Kidney (tissue), 14 donors: Measurements from ENCODE around the gene C17orf58. TPM values are rescaled to one million over a fixed set of nuclear protein-coding genes. Genes with fewer than 3 reads are reported as not detected.

Source experiments
- DNase-seq, 5 donors: peaks; one replicate each; pipeline ENCODE4 v3.0.0-alpha.2; 2013 to 2020
- FAIRE-seq: peaks from 2 replicates; lab custom pipeline; 2012; peaks lifted over from hg19 to GRCh38; lab: Jason Lieb, UNC
- H3K27ac ChIP-seq, 2 donors: one replicate each; pipeline ENCODE4 v1.7.0; 2013; ENCODE audit warnings: low read depth in 2 of 2, low read length in 2 of 2, inconsistent platforms in 1 of 2
- H3K27me3 ChIP-seq: one replicate; pipeline ENCODE4 v1.7.1; 2013; ENCODE audit warnings: low read length, inconsistent platforms; ENCODE audit not compliant: control insufficient read depth, insufficient read depth
- H3K36me3 ChIP-seq, 3 donors: one replicate each; pipeline versions ENCODE4 v1.7.0 to v1.7.1; 2013; ENCODE audit warnings: low read length in 3 of 3, control low read depth in 1 of 3, inconsistent platforms in 1 of 3; ENCODE audit not compliant: insufficient read depth in 3 of 3, control insufficient read depth in 2 of 3
- H3K4me1 ChIP-seq, 3 donors: one replicate each; pipeline versions ENCODE4 v1.7.0 to v1.7.1; 2013; ENCODE audit warnings: low read length in 3 of 3, inconsistent platforms in 1 of 3, low read depth in 1 of 3; ENCODE audit not compliant: control insufficient read depth in 2 of 3, insufficient read depth in 2 of 3
- H3K4me3 ChIP-seq, 3 donors: one replicate each; pipeline versions ENCODE4 v1.7.0 to v1.8.1; 2013; ENCODE audit warnings: low read length in 3 of 3, control low read depth in 1 of 3, inconsistent platforms in 1 of 3
- H3K9ac ChIP-seq, 3 donors: one replicate each; pipeline versions ENCODE4 v1.7.0 to v1.7.1; 2013; ENCODE audit warnings: low read length in 3 of 3, control low read depth in 1 of 3, inconsistent platforms in 1 of 3
- H3K9me3 ChIP-seq, 3 donors: one replicate each; pipeline versions ENCODE4 v1.7.0 to v1.7.1; 2013; ENCODE audit warnings: low read length in 3 of 3, control low read depth in 1 of 3, inconsistent platforms in 1 of 3; ENCODE audit not compliant: control insufficient read depth in 2 of 3, insufficient read depth in 1 of 3
- intact Hi-C: fragments of 100-400 bp; cut with DNase I; formaldehyde crosslinking; loops from one replicate; pipeline ENCODE4 v1.11.1; 2022
- polyA plus RNA-seq: library from polyadenylated mRNA; stranded (reverse); fragments of 350-450 nt; fragmentation: Illumina TruSeq; extraction: RNeasy Lipid Tissue Mini Kit (QIAGEN cat#74804); gene quantifications from one replicate; pipeline ENCODE4 v1.2.3, GENCODE V29; 2014; ENCODE audit warnings: low read depth, low replicate concordance; ENCODE audit not compliant: insufficient read depth
- total RNA-seq: library from RNA; stranded (reverse); fragmentation: NEBNext Ultra II Directional; extraction: Animal tissue kit (Norgen Biotek cat#: 25700); gene quantifications from one replicate; pipeline ENCODE4 v1.2.1, GENCODE V29; 2021
- TF ChIP-seq, protein P1 (sequence below): IDR thresholded peaks from 3 replicates; pipeline ENCODE4 v1.5.1; 2012; ENCODE audit warnings: mild to moderate bottlenecking, moderate library complexity, borderline replicate concordance; ENCODE audit not compliant: insufficient read depth; ENCODE audit errors: extremely low read depth
- donor health status: control.
- donor health status: control.
- donor health status: control.
- donor health status: control.
- donor health status: control.
- donor health status: DM: yes; HTN: yes; CAD: no.
- donor health status: Normal renal cell carcinoma (clear cell type).

C17orf58 gene
- total and polyA plus RNA-seq, 2 donors from 2014 or later = 10.0 to 11.1 TPM

DNA sequence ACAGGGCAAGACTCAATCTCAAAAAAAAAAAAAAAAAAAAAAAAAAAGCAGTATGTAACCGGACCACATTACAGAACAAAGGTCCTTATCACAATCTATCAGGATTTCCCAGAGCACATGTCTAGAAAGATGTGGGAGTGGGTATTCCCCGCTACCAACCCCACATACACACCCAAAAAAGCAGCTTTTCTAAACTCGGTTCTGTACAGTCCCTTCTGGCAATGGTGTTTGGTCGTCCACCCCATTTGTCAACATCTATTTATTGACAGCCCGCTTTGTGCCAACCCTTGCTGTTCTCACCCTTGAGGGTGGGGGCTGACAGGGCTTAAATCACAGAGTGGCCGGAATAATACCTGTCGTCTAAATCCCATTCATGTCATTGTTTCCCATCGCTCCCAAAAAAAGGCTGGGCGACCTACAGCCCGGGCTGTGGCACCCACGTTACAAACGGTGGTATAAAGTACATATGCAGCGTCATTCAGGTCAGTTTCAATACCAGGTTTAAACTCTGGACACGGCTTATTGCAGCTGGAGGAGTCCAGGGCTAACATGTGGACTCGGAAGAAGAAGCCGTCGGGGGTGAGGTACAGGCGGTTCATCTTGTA, 3.6 kb downstream of the C17orf58 start:
- TF ChIP-seq, protein P1, sequence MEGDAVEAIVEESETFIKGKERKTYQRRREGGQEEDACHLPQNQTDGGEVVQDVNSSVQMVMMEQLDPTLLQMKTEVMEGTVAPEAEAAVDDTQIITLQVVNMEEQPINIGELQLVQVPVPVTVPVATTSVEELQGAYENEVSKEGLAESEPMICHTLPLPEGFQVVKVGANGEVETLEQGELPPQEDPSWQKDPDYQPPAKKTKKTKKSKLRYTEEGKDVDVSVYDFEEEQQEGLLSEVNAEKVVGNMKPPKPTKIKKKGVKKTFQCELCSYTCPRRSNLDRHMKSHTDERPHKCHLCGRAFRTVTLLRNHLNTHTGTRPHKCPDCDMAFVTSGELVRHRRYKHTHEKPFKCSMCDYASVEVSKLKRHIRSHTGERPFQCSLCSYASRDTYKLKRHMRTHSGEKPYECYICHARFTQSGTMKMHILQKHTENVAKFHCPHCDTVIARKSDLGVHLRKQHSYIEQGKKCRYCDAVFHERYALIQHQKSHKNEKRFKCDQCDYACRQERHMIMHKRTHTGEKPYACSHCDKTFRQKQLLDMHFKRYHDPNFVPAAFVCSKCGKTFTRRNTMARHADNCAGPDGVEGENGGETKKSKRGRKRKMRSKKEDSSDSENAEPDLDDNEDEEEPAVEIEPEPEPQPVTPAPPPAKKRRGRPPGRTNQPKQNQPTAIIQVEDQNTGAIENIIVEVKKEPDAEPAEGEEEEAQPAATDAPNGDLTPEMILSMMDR = no peak
- H3K4me1 ChIP-seq = peaks cover 0 to 6% (median 5%) of the 10 kb centered on the region in 3 donors
- no peaks in the 10 kb centered on the region for H3K9me3 ChIP-seq
- intact Hi-C loops = no loop called here
- DNase-seq (peak in 1 of 5 donors; percentile 27), FAIRE-seq (no peak)
- H3K9ac ChIP-seq = peak overlapping the region; percentile 65 to 76 (median 71)
- peak overlapping the region; percentile 89 to 91 for H3K27ac ChIP-seq
- H3K27me3 ChIP-seq = no peaks in the 10 kb centered on the region
- peak overlapping the region; percentile 78 to 85 (median 79) for H3K4me3 ChIP-seq
- no peaks in the 10 kb centered on the region for H3K36me3 ChIP-seq

DNA sequence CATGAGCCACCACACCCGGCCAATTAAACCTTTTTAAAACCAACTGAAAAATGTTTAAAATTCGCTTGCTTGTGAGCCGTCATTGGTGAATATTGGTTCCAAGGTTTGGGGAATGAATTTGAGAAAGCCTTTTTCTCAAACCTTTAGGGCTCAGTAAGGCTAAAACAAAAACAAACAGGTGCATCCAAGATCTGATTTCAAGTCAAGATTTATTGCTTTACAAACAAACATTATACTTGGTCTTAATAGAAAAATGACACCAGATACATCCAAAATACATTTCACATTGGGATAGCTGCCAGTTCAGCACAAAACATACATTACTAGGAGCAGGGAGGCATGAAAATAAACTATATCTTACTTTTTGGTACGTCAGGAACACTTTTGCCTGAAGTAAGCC, 5.4 kb downstream of the C17orf58 start:
- Histone ChIP-seq H3K27ac (no peak overlapping the region), H3K27me3 (no peaks in the 10 kb centered on the region), H3K9ac (no peak overlapping the region), H3K4me3 (no peak overlapping the region), H3K36me3 (no peaks in the 10 kb centered on the region), H3K9me3 (no peaks in the 10 kb centered on the region), H3K4me1 (peaks cover 0 to 6% (median 4%) of the 10 kb centered on the region in 3 donors)
- intact Hi-C loops = no loop called here
- DNase-seq (peak in 2 of 5 donors; percentile 35 to 49), FAIRE-seq (no peak)
- TF ChIP-seq, protein P1 = no peak

DNA sequence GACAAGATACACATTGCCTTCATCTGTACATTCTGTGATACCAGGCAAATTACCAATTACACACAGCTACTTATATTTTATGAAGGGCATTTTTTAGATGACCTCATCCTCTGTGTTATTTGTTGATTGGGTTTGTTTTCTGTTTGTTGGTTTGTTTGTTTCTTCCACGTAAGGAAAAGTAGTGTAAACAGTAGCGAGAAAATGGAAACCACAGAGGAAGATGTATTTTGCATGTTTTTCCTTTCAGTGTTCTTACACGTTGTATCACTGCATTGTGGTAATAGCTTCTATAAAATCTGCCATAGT, 12.9 kb downstream of the C17orf58 start:
- H3K27ac ChIP-seq = no peak overlapping the region
- TF ChIP-seq, protein P1 = no peak
- H3K9ac ChIP-seq = no peak overlapping the region
- no peaks in the 10 kb centered on the region for H3K4me1 ChIP-seq
- peaks cover 0 to 7% (median 2%) of the 10 kb centered on the region in 3 donors for H3K36me3 ChIP-seq
- H3K4me3 ChIP-seq = no peak overlapping the region
- H3K27me3 ChIP-seq = no peaks in the 10 kb centered on the region
- no peak for DNase-seq
- intact Hi-C loops = no loop called here
- FAIRE-seq = no peak
- H3K9me3 ChIP-seq = no peaks in the 10 kb centered on the region
